CD4-positive, alpha-beta T cell treated with Interleukin-10 for 1 hour (primary cell): ENCODE data around the gene PANX1.
"Not testable (repeated sequence)": the region's sequence is repeated elsewhere in the genome, so short reads cannot be mapped to it uniquely, and the experiment has no call there.

Experiments
- DNase-seq: peaks from one replicate; pipeline ENCODE4 v3.0.0-alpha.2; 2020

The PANX1 gene

GRCh38 chr11:94150704-94151685 is 22.4 kb downstream of the PANX1 start:
- no peak for DNase-seq

GRCh38 chr11:94151903-94152677 is 23.4 kb downstream of the PANX1 start:
- no peak for DNase-seq

GRCh38 chr11:94152678-94153065 is 24.0 kb downstream of the PANX1 start:
- DNase-seq: no peak

GRCh38 chr11:94153320-94153719 is 24.7 kb downstream of the PANX1 start:
- no peak for DNase-seq

GRCh38 chr11:94154095-94154856 is 25.6 kb downstream of the PANX1 start:
- DNase-seq: no peak

GRCh38 chr11:94157339-94157738 is 28.7 kb downstream of the PANX1 start:
- not testable (repeated sequence) for DNase-seq

GRCh38 chr11:94168882-94169281 is 40.2 kb downstream of the PANX1 start:
- no peak for DNase-seq

- no peak for DNase-seq
These were observed 40.9 kb downstream of the PANX1 start for GRCh38 chr11:94169516-94169915.

- no peak for DNase-seq
These were observed 41.4 kb downstream of the PANX1 start for GRCh38 chr11:94169930-94170545.

GRCh38 chr11:94170953-94171352 is 42.3 kb downstream of the PANX1 start:
- DNase-seq: no peak

- peak; percentile 16 for DNase-seq
These were observed 43.2 kb downstream of the PANX1 start for GRCh38 chr11:94171693-94172440.

- DNase-seq: no peak
These were observed 46.9 kb downstream of the PANX1 start for GRCh38 chr11:94175535-94175934.

GRCh38 chr11:94178331-94178730 is 49.7 kb downstream of the PANX1 start:
- no peak for DNase-seq

- no peak for DNase-seq
These were observed 51.1 kb downstream of the PANX1 start for GRCh38 chr11:94179696-94180095.

- no peak for DNase-seq
These were observed 52.9 kb downstream of the PANX1 start for GRCh38 chr11:94181526-94181925.

- DNase-seq: no peak
These were observed 53.3 kb downstream of the PANX1 start for GRCh38 chr11:94181943-94182342.

- no peak for DNase-seq
These were observed 54.7 kb downstream of the PANX1 start for GRCh38 chr11:94183251-94183885.

- DNase-seq: peak; percentile 28
These were observed 55.2 kb downstream of the PANX1 start for GRCh38 chr11:94183886-94184264.

- DNase-seq: no peak
These were observed 55.7 kb downstream of the PANX1 start for GRCh38 chr11:94184362-94184761.

- DNase-seq: no peak
These were observed 56.2 kb downstream of the PANX1 start for GRCh38 chr11:94184846-94185245.

GRCh38 chr11:94185416-94186084 is 56.9 kb downstream of the PANX1 start:
- DNase-seq: no peak
